ENCODE measurements around the gene SCN2B.

The SCN2B gene

DNA sequence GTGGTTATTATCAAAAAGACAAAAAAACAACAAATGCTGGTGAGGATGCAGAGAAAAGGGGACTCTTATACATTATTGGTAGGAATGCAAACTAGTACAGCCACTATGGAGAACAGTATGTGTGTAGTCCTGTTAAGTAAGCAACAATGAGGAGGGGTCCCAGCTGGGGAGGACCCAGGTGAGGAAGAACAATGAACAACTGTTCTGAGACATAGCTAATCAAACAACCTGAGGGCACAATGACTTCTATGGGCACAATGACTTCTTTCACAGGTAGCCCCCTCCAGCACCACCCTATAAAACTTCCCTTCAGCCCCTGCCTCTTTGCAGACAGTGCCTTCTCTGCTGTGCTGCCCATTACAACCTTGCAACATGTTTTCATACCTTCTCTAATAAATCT, 42.8 kb upstream of the SCN2B start:
- ChIA-PET CTCF (interaction anchor here (0.8 kb wide), 1 partner anchor 8 kb away, joined by 3 read pairs; no protein-coding TSS in a partner anchor), POLR2A (no interaction called here)
- no peak overlapping the region for H3K4me3 ChIP-seq (ENCODE audit: low read depth, low read length)
- TF ChIP-seq ZNF555 (tag by site-specific recombination; conservative IDR thresholded peaks at IDR 0.05) (no peak), ZNF174 (tag by site-specific recombination; IDR thresholded peaks at IDR 0.05) (no peak), ZNF548 (tag by site-specific recombination; IDR thresholded peaks at IDR 0.05) (no peak), ZNF302 (tag by site-specific recombination; IDR thresholded peaks at IDR 0.05; ENCODE audit: low read depth) (no peak), ZNF707 (tag by site-specific recombination; IDR thresholded peaks at IDR 0.05) (no peak), ZNF610 (tag by site-specific recombination; IDR thresholded peaks at IDR 0.05; ENCODE audit: borderline replicate concordance) (no peak), ZFP3 (tag by site-specific recombination; IDR thresholded peaks at IDR 0.05; ENCODE audit: low read depth) (no peak), EGR2 (tag by site-specific recombination; IDR thresholded peaks at IDR 0.05; ENCODE audit: low read depth) (no peak), ZNF10 (tag by site-specific recombination; IDR thresholded peaks at IDR 0.05) (no peak), REPIN1 (tag by site-specific recombination; IDR thresholded peaks at IDR 0.05; ENCODE audit: low read depth) (no peak), ZNF239 (tag by site-specific recombination; IDR thresholded peaks at IDR 0.05) (no peak), ZNF133 (tag by site-specific recombination; IDR thresholded peaks at IDR 0.05) (no peak)
- TF ChIP-seq, protein P1, sequence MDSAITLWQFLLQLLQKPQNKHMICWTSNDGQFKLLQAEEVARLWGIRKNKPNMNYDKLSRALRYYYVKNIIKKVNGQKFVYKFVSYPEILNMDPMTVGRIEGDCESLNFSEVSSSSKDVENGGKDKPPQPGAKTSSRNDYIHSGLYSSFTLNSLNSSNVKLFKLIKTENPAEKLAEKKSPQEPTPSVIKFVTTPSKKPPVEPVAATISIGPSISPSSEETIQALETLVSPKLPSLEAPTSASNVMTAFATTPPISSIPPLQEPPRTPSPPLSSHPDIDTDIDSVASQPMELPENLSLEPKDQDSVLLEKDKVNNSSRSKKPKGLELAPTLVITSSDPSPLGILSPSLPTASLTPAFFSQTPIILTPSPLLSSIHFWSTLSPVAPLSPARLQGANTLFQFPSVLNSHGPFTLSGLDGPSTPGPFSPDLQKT (IDR thresholded peaks at IDR 0.05; ENCODE audit: borderline replicate concordance, low read depth, low read length), result no peak
- TF ChIP-seq, protein P2, sequence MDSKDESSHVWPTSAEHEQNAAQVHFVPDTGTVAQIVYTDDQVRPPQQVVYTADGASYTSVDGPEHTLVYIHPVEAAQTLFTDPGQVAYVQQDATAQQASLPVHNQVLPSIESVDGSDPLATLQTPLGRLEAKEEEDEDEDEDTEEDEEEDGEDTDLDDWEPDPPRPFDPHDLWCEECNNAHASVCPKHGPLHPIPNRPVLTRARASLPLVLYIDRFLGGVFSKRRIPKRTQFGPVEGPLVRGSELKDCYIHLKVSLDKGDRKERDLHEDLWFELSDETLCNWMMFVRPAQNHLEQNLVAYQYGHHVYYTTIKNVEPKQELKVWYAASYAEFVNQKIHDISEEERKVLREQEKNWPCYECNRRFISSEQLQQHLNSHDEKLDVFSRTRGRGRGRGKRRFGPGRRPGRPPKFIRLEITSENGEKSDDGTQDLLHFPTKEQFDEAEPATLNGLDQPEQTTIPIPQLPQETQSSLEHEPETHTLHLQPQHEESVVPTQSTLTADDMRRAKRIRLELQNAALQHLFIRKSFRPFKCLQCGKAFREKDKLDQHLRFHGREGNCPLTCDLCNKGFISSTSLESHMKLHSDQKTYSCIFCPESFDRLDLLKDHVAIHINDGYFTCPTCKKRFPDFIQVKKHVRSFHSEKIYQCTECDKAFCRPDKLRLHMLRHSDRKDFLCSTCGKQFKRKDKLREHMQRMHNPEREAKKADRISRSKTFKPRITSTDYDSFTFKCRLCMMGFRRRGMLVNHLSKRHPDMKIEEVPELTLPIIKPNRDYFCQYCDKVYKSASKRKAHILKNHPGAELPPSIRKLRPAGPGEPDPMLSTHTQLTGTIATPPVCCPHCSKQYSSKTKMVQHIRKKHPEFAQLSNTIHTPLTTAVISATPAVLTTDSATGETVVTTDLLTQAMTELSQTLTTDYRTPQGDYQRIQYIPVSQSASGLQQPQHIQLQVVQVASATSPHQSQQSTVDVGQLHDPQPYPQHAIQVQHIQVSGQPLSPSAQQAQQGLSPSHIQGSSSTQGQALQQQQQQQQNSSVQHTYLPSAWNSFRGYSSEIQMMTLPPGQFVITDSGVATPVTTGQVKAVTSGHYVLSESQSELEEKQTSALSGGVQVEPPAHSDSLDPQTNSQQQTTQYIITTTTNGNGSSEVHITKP (tag by site-specific recombination; IDR thresholded peaks at IDR 0.05), result no peak
- TF ChIP-seq, protein P3, sequence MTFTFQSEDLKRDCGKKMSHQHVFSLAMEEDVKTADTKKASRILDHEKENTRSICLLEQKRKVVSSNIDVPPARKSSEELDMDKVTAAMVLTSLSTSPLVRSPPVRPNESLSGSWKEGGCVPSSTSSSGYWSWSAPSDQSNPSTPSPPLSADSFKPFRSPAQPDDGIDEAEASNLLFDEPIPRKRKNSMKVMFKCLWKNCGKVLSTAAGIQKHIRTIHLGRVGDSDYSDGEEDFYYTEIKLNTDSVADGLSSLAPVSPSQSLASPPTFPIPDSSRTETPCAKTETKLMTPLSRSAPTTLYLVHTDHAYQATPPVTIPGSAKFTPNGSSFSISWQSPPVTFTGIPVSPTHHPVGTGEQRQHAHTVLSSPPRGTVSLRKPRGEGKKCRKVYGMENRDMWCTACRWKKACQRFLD (tag by site-specific recombination; IDR thresholded peaks at IDR 0.05), result no peak
- TF ChIP-seq, protein P4, sequence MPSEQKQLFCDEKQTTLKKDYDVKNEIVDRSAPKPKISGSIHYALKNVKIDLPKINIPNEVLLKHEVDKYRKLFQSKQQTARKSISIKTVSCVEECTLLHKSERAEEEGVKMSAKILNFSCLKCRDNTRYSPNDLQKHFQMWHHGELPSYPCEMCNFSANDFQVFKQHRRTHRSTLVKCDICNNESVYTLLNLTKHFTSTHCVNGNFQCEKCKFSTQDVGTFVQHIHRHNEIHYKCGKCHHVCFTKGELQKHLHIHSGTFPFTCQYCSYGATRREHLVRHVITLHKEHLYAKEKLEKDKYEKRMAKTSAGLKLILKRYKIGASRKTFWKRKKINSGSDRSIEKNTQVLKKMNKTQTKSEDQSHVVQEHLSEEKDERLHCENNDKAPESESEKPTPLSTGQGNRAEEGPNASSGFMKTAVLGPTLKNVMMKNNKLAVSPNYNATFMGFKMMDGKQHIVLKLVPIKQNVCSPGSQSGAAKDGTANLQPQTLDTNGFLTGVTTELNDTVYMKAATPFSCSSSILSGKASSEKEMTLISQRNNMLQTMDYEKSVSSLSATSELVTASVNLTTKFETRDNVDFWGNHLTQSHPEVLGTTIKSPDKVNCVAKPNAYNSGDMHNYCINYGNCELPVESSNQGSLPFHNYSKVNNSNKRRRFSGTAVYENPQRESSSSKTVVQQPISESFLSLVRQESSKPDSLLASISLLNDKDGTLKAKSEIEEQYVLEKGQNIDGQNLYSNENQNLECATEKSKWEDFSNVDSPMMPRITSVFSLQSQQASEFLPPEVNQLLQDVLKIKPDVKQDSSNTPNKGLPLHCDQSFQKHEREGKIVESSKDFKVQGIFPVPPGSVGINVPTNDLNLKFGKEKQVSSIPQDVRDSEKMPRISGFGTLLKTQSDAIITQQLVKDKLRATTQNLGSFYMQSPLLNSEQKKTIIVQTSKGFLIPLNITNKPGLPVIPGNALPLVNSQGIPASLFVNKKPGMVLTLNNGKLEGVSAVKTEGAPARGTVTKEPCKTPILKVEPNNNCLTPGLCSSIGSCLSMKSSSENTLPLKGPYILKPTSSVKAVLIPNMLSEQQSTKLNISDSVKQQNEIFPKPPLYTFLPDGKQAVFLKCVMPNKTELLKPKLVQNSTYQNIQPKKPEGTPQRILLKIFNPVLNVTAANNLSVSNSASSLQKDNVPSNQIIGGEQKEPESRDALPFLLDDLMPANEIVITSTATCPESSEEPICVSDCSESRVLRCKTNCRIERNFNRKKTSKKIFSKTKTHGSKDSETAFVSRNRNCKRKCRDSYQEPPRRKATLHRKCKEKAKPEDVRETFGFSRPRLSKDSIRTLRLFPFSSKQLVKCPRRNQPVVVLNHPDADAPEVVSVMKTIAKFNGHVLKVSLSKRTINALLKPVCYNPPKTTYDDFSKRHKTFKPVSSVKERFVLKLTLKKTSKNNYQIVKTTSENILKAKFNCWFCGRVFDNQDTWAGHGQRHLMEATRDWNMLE (tag by site-specific recombination; conservative IDR thresholded peaks at IDR 0.05; ENCODE audit: low read depth), result no peak
- TF ChIP-seq, protein P5, sequence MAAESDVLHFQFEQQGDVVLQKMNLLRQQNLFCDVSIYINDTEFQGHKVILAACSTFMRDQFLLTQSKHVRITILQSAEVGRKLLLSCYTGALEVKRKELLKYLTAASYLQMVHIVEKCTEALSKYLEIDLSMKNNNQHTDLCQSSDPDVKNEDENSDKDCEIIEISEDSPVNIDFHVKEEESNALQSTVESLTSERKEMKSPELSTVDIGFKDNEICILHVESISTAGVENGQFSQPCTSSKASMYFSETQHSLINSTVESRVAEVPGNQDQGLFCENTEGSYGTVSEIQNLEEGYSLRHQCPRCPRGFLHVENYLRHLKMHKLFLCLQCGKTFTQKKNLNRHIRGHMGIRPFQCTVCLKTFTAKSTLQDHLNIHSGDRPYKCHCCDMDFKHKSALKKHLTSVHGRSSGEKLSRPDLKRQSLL (tag by site-specific recombination; IDR thresholded peaks at IDR 0.05), result no peak
- no peaks in the 10 kb centered on the region for H3K36me3 ChIP-seq (ENCODE audit: control insufficient read depth in 2 of 2, insufficient read depth in 1 of 2, low read length in 2 of 2)
- no peak overlapping the region for H3K27ac ChIP-seq (ENCODE audit: extremely low read depth, low read depth, low read length)
- no peaks in the 10 kb centered on the region for H3K4me1 ChIP-seq (ENCODE audit: control insufficient read depth, insufficient read depth, low read length)
- no peaks in the 10 kb centered on the region for H3K9me3 ChIP-seq (ENCODE audit: control insufficient read depth, insufficient read depth, low read depth, low read length)

All from HEK293 (cell line).